GM12878 (cell line): ENCODE measurements around the gene CDK11A. TPM values are rescaled to one million over a fixed set of nuclear protein-coding genes. Genes with fewer than 3 reads are reported as not detected.
"Not testable (repeated sequence)": the region's sequence is repeated elsewhere in the genome, so short reads cannot be mapped to it uniquely, and the experiment has no call there.

ENCODE experiments used
- ATAC-seq: fragments of 200-7000 bp; cut with Tn5 transposase; 3 replicates; pipeline ENCODE4 v1.9.1; 2020; ENCODE audit warnings: mild to moderate bottlenecking, moderate library complexity
- BruUV-seq: library from RNA; stranded (reverse); fragments of 400-500 nt; replicated peaks from 2 replicates; lab custom pipeline; 2021; lab: Mats Ljungman, UMichigan
- CTCF ChIA-PET: fragments of 300-600 bp; sonication (Branson Sonifier 250); formaldehyde crosslinking; extraction: SDS; loops from one replicate; lab custom pipeline; 2021; ENCODE audit warnings: inconsistent platforms; lab: Yijun Ruan, JAX
- POLR2A ChIA-PET: fragments of 350-600 bp; formaldehyde crosslinking; extraction: SDS; loops from one replicate; lab custom pipeline; 2021; ENCODE audit warnings: inconsistent platforms; lab: Charles Lee
- RAD21 ChIA-PET: fragments of 300-600 bp; sonication (Branson Sonifier 250); formaldehyde crosslinking; loops from one replicate; lab custom pipeline; 2023; ENCODE audit warnings: antibody characterized with exemption; ENCODE audit not compliant: unreplicated experiment; lab: Charles Lee
- SMC1A ChIA-PET: fragments of 300-600 bp; sonication (Branson Sonifier 250); formaldehyde crosslinking; loops from one replicate; lab custom pipeline; 2023; ENCODE audit not compliant: unreplicated experiment, uncharacterized antibody; lab: Charles Lee
- DNase-seq: peaks from one replicate; pipeline ENCODE4 v3.0.0-alpha.2; 2011; ENCODE audit warnings: low read depth, low spot score
- FAIRE-seq: peaks from 3 replicates; lab custom pipeline; 2011; peaks lifted over from hg19 to GRCh38; lab: Jason Lieb, UNC
- H2AFZ ChIP-seq: 2 replicates; pipeline ENCODE4 v1.6.0; 2011; ENCODE audit warnings: low read depth, low read length, control low read depth; ENCODE audit not compliant: control insufficient read depth
- H3K27ac ChIP-seq: 2 replicates; pipeline ENCODE4 v1.5.1; 2011; ENCODE audit warnings: control low read depth; ENCODE audit not compliant: control insufficient read depth, insufficient read depth
- H3K27me3 ChIP-seq, 2 experiments: replicated peaks in 1 of 2; 2 replicates each; pipeline versions ENCODE4 v1.6.0 to v1.6.1; 2011; ENCODE audit warnings: low read length in 1 of 2; ENCODE audit not compliant: control insufficient read depth in 2 of 2, insufficient read depth in 2 of 2
- H3K36me3 ChIP-seq, 2 experiments: 2 replicates each; pipeline ENCODE4 v1.5.1; 2011; ENCODE audit warnings: low read length in 1 of 2; ENCODE audit not compliant: control insufficient read depth in 2 of 2, insufficient read depth in 2 of 2
- H3K4me1 ChIP-seq: 2 replicates; pipeline ENCODE4 v1.6.1; 2011; ENCODE audit warnings: mild to moderate bottlenecking, low read length, moderate library complexity, mixed read lengths; ENCODE audit not compliant: control insufficient read depth, insufficient read depth
- H3K4me2 ChIP-seq: 2 replicates; pipeline ENCODE4 v1.6.0; 2011; ENCODE audit warnings: control low read depth; ENCODE audit not compliant: control insufficient read depth, insufficient read depth
- H3K4me3 ChIP-seq: fragments of 200-600 bp; sonication (generic); 2 replicates; pipeline ENCODE4 v1.5.1; 2016
- H3K79me2 ChIP-seq: 2 replicates; pipeline ENCODE4 v1.6.0; 2011; ENCODE audit warnings: low read length; ENCODE audit not compliant: control insufficient read depth, insufficient read depth
- H3K9ac ChIP-seq: 2 replicates; pipeline ENCODE4 v1.8.0; 2011; ENCODE audit warnings: low read length, control low read depth, mixed read lengths; ENCODE audit not compliant: control insufficient read depth, insufficient read depth
- H3K9me3 ChIP-seq: replicated peaks from 3 replicates; pipeline ENCODE4 v1.5.1; 2011; ENCODE audit warnings: mild to moderate bottlenecking, low read length; ENCODE audit not compliant: control insufficient read depth, insufficient read depth
- H4K20me1 ChIP-seq: 2 replicates; pipeline ENCODE4 v1.6.0; 2011; ENCODE audit not compliant: control insufficient read depth, insufficient read depth
- ATF7 ChIP-seq: fragments of 450-650 bp; IDR thresholded peaks from 2 replicates; pipeline ENCODE4 v1.6.1; 2016; ENCODE audit warnings: low read depth, mild to moderate bottlenecking
- BHLHE40 ChIP-seq, 2 experiments: fragments of 450-650 bp in 1 of 2; IDR thresholded peaks; 2 replicates each; pipeline ENCODE4 v1.6.1; 2011 to 2017; ENCODE audit warnings: low read depth in 2 of 2, borderline replicate concordance in 1 of 2, improper control_type of control experiment in 1 of 2, low read length in 1 of 2, mild to moderate bottlenecking in 1 of 2
- BRCA1 ChIP-seq: IDR thresholded peaks from 2 replicates; pipeline ENCODE4 v1.6.1; 2011; ENCODE audit warnings: low read depth, low read length, improper control_type of control experiment
- CHD1 ChIP-seq: IDR thresholded peaks from 2 replicates; pipeline ENCODE4 v1.6.1; 2012; ENCODE audit warnings: low read depth, low read length, improper control_type of control experiment
- CREM ChIP-seq: IDR thresholded peaks from 2 replicates; pipeline ENCODE4 v1.6.1; 2014; ENCODE audit warnings: antibody characterized with exemption, low read depth
- EGR1 ChIP-seq, 2 experiments: IDR thresholded peaks; 1 replicate in 1 of 2; 2 replicates in 1 of 2; pipeline ENCODE4 v1.6.1; 2011 to 2012; ENCODE audit warnings: low read depth in 2 of 2, low read length in 2 of 2, borderline replicate concordance in 1 of 2, mild to moderate bottlenecking in 1 of 2, moderate library complexity in 1 of 2
- FOXK2 ChIP-seq: fragments of 450-650 bp; IDR thresholded peaks from 2 replicates; pipeline ENCODE4 v1.6.1; 2017; ENCODE audit warnings: mild to moderate bottlenecking, moderate library complexity
- JUND ChIP-seq: IDR thresholded peaks from 2 replicates; pipeline ENCODE4 v1.6.1; 2012; ENCODE audit warnings: low read depth, mild to moderate bottlenecking, low read length, improper control_type of control experiment, moderate library complexity
- KLF5 ChIP-seq: fragments of 450-650 bp; IDR thresholded peaks from 2 replicates; pipeline ENCODE4 v1.6.1; 2014; ENCODE audit warnings: mild to moderate bottlenecking; ENCODE audit not compliant: partially characterized antibody
- NFIC ChIP-seq: IDR thresholded peaks from 2 replicates; pipeline ENCODE4 v1.6.1; 2012; ENCODE audit warnings: low read depth, mild to moderate bottlenecking, inconsistent platforms, low read length, moderate library complexity
- PAX5 ChIP-seq: IDR thresholded peaks from 2 replicates; pipeline ENCODE4 v1.6.1; 2011; ENCODE audit warnings: low read depth, low read length, borderline replicate concordance
- RELB ChIP-seq: fragments of 450-650 bp; IDR thresholded peaks from 2 replicates; pipeline ENCODE4 v1.6.1; 2017; ENCODE audit warnings: low read depth, mild to moderate bottlenecking, moderate library complexity
- SIX5 ChIP-seq: IDR thresholded peaks from 2 replicates; pipeline ENCODE4 v1.6.1; 2011; ENCODE audit warnings: mild to moderate bottlenecking, low read depth, low read length, moderate library complexity; ENCODE audit not compliant: severe bottlenecking
- SKIL ChIP-seq: fragments of 450-650 bp; IDR thresholded peaks from 2 replicates; pipeline ENCODE4 v1.6.1; 2017; ENCODE audit warnings: mild to moderate bottlenecking, low read depth, inconsistent platforms; ENCODE audit not compliant: poor library complexity, severe bottlenecking
- SREBF1 ChIP-seq: IDR thresholded peaks from 2 replicates; pipeline ENCODE4 v1.6.1; 2012; ENCODE audit warnings: mild to moderate bottlenecking, low read length
- SRF ChIP-seq, 2 experiments: IDR thresholded peaks; 2 replicates each; pipeline ENCODE4 v1.6.1; 2011; ENCODE audit warnings: low read depth in 2 of 2, low read length in 2 of 2, mild to moderate bottlenecking in 1 of 2, moderate library complexity in 1 of 2
- TCF12 ChIP-seq: IDR thresholded peaks from 2 replicates; pipeline ENCODE4 v1.6.1; 2011; ENCODE audit warnings: low read depth, mild to moderate bottlenecking, low read length
- ZNF384 ChIP-seq: IDR thresholded peaks from 2 replicates; pipeline ENCODE4 v1.6.1; 2012; ENCODE audit warnings: low read depth, mild to moderate bottlenecking, low read length, improper control_type of control experiment, borderline replicate concordance
- WGBS: methylation state at CpG from one replicate; pipeline ENCODE4 v1.1.6; 2016; ENCODE audit warnings: low lambda C conversion rate; ENCODE audit not compliant: insufficient replicate concordance, insufficient coverage; ENCODE audit errors: missing lambda C conversion rate; 5-methylcytosine and 5-hydroxymethylcytosine counted together
- in situ Hi-C: fragments of 300-500 bp; cut with MboI; formaldehyde crosslinking; loops from 9 replicates; pipeline ENCODE4 v1.14.3; 2018; ENCODE audit warnings: mixed read lengths
- intact Hi-C: fragments of 100-400 bp; cut with micrococcal nuclease; formaldehyde crosslinking; loops from one replicate; pipeline ENCODE4 v1.14.2; 2022; ENCODE audit not compliant: unreplicated experiment
- polyA plus RNA-seq, 11 experiments: library from polyadenylated mRNA; depleted of rRNA in 4 of 11; unstranded in 6 of 11; stranded (reverse) in 5 of 11; fragments of >200 nt; fragmentation: Nextera tagmentation in 4 of 11; fragmentation: Illumina TruSeq in 1 of 11; extraction: Ambion mirVana in 4 of 11; extraction: Trizol in 1 of 11; gene quantifications; 1 replicate in 1 of 11; 2 replicates in 10 of 11; pipeline versions ENCODE4 v1.2.1 to v1.2.3, GENCODE V29; 2011 to 2016; ENCODE audit warnings: inconsistent platforms in 2 of 11, missing spikeins in 2 of 11, low read depth in 1 of 11
- total RNA-seq, 4 experiments: library from RNA; depleted of rRNA in 3 of 4; stranded (reverse); fragments of >200 nt in 3 of 4; fragmentation: Illumina TruSeq in 1 of 4; extraction: Trizol in 1 of 4; gene quantifications; 2 replicates each; pipeline versions ENCODE4 v1.2.1 to v1.2.3, GENCODE V29; 2013 to 2021

CDK11A gene
- total and polyA plus RNA-seq, 10 of the 15 experiments (the other 5 are each of a cell fraction or from before 2014, with no cell fraction given): 5.1 to 46.0 (median 25.9) TPM

- peak; percentile 89 for ATAC-seq
- RAD21 ChIA-PET, POLR2A ChIA-PET, H3K27me3 ChIP-seq, H3K4me2 ChIP-seq, in situ Hi-C loops, H3K36me3 ChIP-seq, H2AFZ ChIP-seq, H3K79me2 ChIP-seq, H3K4me1 ChIP-seq, SMC1A ChIA-PET, CTCF ChIA-PET, DNase-seq, intact Hi-C loops, BruUV-seq, H3K9me3 ChIP-seq, H4K20me1 ChIP-seq: not testable (repeated sequence)
- WGBS: 0% methylated on average over 17 of the region's 98 CpGs
- peak within 1 kb of the TSS; percentile 60 for H3K4me3 ChIP-seq
- H3K27ac ChIP-seq: peak within 1 kb of the TSS; percentile 78
- peak within 1 kb of the TSS; percentile 67; the same call in 1 of the 2 replicates for H3K9ac ChIP-seq
- FAIRE-seq: peak; percentile 99
- TF ChIP-seq BHLHE40 (IDR thresholded peaks at IDR 0.05; ENCODE audit: borderline replicate concordance in 1 of 2, low read depth in 2 of 2, low read length in 1 of 2): peak; percentile 79 to 95
- TF ChIP-seq ATF7: peak; percentile 98
- peak; percentile 32; the same call in 1 of the 2 replicates for TF ChIP-seq CREM
- TF ChIP-seq RELB: peak; percentile 79
- TF ChIP-seq SIX5: peak; percentile 65
- TF ChIP-seq PAX5: 0 out of 2 replicates have a peak, but pooled peaks have one; percentile 22
- 0 out of 4 replicates have a peak, but pooled peaks of 1 of the 2 experiments have one; percentile 7 for TF ChIP-seq SRF (IDR thresholded peaks at IDR 0.05; ENCODE audit: low read depth in 2 of 2, low read length in 2 of 2)
- TF ChIP-seq NFIC: 0 out of 2 replicates have a peak, but pooled peaks have one; percentile 49
- peak; percentile 96 for TF ChIP-seq JUND
- TF ChIP-seq FOXK2: peak; percentile 96
- peak in 1 of 2 experiments; percentile 46; a peak in 1 of 3 replicates for TF ChIP-seq EGR1 (IDR thresholded peaks at IDR 0.05; ENCODE audit: borderline replicate concordance in 1 of 2, low read depth in 2 of 2, low read length in 2 of 2)
- TF ChIP-seq CHD1: peak; percentile 95; the same call in 1 of the 2 replicates
- 0 out of 2 replicates have a peak, but pooled peaks have one; percentile 31 for TF ChIP-seq BRCA1
- TF ChIP-seq ZNF384: peak; percentile 66
- peak; percentile 30 for TF ChIP-seq SKIL
- TF ChIP-seq SREBF1: peak; percentile 94
- 0 out of 2 replicates have a peak, but pooled peaks have one; percentile 16 for TF ChIP-seq TCF12
- TF ChIP-seq KLF5: peak; percentile 98
Measured at GRCh38 chr1:1692714-1693647, 31.2 kb downstream of the CDK11A start, which contains the start of gene SLC35E2B. TSS of gene SLC35E2B (minus strand) at chr1:1692795. CDS start at chr1:1676699, 16,096 bp downstream.
